K562 treated with DMSO at 1 percent for 4 hours (cell line): ENCODE data around the gene RYR1. TPM values are rescaled to one million over a fixed set of nuclear protein-coding genes. Genes with fewer than 3 reads are reported as not detected.

Experiments used
- total RNA-seq: library from RNA; unstranded; fragments of 300-600 nt; gene quantifications from 2 replicates; pipeline ENCODE4 v1.2.3, GENCODE V29; 2022; ENCODE audit not compliant: insufficient read depth

RYR1 gene
- total RNA-seq: 2.2 and 8.6 TPM in 2 replicates

GRCh38 chr19:38433268-38433733, at the start of gene RYR1:
RYR1 (plus strand) TSS chr19:38433691; CDS start chr19:38433830, 139 bp downstream.

GRCh38 chr19:38387550-38388348, 45.7 kb upstream of the RYR1 start, which contains the start of gene GGN:
GGN (minus strand) TSS chr19:38388034; CDS start chr19:38387261, 773 bp downstream.

GRCh38 chr19:38388349-38389100, 45.0 kb upstream of the RYR1 start, which contains the start of gene SPRED3:
SPRED3 (plus strand) TSS chr19:38388697; CDS start chr19:38390303, 1,606 bp downstream.

GRCh38 chr19:38402967-38403674, 30.4 kb upstream of the RYR1 start, which contains the start of gene FAM98C:
FAM98C (plus strand) TSS chr19:38403093; CDS start chr19:38403154, 61 bp downstream.

GRCh38 chr19:38425810-38426466, 7.6 kb upstream of the RYR1 start, which contains the start of gene RASGRP4:
RASGRP4 (minus strand) TSS chr19:38426219; CDS start chr19:38426091, 128 bp downstream.

GRCh38 chr19:38617764-38618589, 184.5 kb downstream of the RYR1 start, which contains the start of gene MAP4K1:
MAP4K1 (minus strand) TSS chr19:38617953; CDS start chr19:38617895, 58 bp downstream.

GRCh38 chr19:38618590-38619360, 185.3 kb downstream of the RYR1 start, which contains the start of gene EIF3K:
EIF3K (plus strand) TSS chr19:38619188; CDS start chr19:38619269, 81 bp downstream.

Other genes starting within 250 kb of the RYR1 start
- gene DPF1, start 209.5 kb upstream of the RYR1 start, total RNA-seq: 1.7 and 1.9 TPM in 2 replicates
- gene PPP1R14A, start 177.3 kb upstream of the RYR1 start, total RNA-seq: 59.5 and 75.3 TPM in 2 replicates
- gene SPINT2, start 169.1 kb upstream of the RYR1 start, total RNA-seq: 1.2 TPM in 1 of 2 replicates, not detected in the other
- not detected in 2 replicates for gene C19orf33, start 129.4 kb upstream of the RYR1 start, total RNA-seq
- gene YIF1B, start 117.7 kb upstream of the RYR1 start, total RNA-seq: 487 and 516 TPM in 2 replicates
- 0.12 TPM in 1 of 2 replicates, not detected in the other for gene KCNK6, start 113.8 kb upstream of the RYR1 start, total RNA-seq
- not detected in 2 replicates for gene CATSPERG, start 97.9 kb upstream of the RYR1 start, total RNA-seq
- gene PSMD8, start 59.1 kb upstream of the RYR1 start, total RNA-seq: 380 and 446 TPM in 2 replicates
- gene GGN, start 45.7 kb upstream of the RYR1 start, total RNA-seq: 3.0 and 3.6 TPM in 2 replicates
- gene SPRED3, start 45.0 kb upstream of the RYR1 start, total RNA-seq: 0.48 and 1.3 TPM in 2 replicates
- 21.1 and 31.7 TPM in 2 replicates for gene FAM98C, start 30.6 kb upstream of the RYR1 start, total RNA-seq
- 20.3 and 24.4 TPM in 2 replicates for gene RASGRP4, start 7.5 kb upstream of the RYR1 start, total RNA-seq
- gene MAP4K1, start 184.3 kb downstream of the RYR1 start, total RNA-seq: 0.82 and 2.6 TPM in 2 replicates
- 631 and 662 TPM in 2 replicates for gene EIF3K, start 185.5 kb downstream of the RYR1 start, total RNA-seq
- gene ACTN4, start 214.0 kb downstream of the RYR1 start, total RNA-seq: 322 and 331 TPM in 2 replicates